ENCODE data around the gene SEMA6B.

The SEMA6B gene

DNA sequence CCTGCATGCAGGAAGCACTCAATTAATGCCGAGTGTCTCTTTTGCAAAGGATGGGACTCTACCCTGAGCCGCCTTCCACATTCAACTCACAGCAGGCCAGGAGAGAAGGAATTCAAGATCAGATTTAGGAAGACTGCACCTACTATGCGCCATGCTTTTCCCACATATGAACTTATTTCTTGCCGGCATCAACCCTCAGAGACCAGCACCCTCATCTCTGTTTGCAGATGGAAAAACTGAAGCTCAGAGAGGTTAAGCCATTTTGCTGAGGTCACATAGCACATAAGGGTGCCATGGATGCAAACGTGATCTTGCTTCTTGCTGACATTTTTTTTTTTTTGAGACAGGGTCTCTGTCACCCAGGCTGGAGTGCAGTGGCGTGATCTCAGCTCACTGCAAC lies 14.2 kb upstream of the SEMA6B start:
- in situ Hi-C loops (cut with HindIII; ENCODE audit: low sequenced_read_pairs) = no loop called here
- TF ChIP-seq, protein P1, sequence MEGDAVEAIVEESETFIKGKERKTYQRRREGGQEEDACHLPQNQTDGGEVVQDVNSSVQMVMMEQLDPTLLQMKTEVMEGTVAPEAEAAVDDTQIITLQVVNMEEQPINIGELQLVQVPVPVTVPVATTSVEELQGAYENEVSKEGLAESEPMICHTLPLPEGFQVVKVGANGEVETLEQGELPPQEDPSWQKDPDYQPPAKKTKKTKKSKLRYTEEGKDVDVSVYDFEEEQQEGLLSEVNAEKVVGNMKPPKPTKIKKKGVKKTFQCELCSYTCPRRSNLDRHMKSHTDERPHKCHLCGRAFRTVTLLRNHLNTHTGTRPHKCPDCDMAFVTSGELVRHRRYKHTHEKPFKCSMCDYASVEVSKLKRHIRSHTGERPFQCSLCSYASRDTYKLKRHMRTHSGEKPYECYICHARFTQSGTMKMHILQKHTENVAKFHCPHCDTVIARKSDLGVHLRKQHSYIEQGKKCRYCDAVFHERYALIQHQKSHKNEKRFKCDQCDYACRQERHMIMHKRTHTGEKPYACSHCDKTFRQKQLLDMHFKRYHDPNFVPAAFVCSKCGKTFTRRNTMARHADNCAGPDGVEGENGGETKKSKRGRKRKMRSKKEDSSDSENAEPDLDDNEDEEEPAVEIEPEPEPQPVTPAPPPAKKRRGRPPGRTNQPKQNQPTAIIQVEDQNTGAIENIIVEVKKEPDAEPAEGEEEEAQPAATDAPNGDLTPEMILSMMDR (IDR thresholded peaks at IDR 0.05; ENCODE audit: low read depth, low read length, missing control alignments) = no peak
- H3K4me3 ChIP-seq (ENCODE audit: low read depth, low read length) = no peak overlapping the region
- no peak for DNase-seq (ENCODE audit: low read depth)

DNA sequence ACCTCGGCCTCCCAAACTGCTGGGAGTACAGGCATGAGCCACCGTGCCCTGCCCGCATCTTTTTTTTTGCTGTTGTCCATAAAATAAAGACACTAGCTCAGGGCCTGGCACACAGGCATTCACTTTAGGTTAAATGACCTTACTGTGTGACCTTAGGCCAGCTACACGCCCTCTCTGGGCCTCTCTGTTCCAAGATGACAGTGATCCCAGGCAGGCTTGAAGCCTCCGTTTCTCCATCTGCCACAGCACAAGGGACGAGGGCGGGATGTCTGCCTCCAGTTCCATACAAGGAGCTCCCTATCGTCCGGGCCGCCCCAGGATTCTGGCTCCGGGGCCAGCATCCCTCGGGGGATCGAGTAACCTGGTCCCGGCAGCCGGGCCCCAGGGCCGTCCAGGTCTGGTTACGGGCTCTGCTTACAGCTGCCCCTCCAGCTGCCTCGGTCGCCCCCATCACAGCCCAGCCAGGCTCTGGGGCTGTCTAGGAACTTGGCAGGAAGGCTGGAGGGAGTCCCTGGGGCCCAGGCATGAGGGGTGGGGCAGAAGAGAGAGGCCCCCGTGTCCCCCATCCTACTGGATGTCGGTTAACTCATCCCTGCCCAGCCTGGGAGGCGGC lies 11.9 kb upstream of the SEMA6B start:
- DNase-seq (ENCODE audit: low read depth) = no peak
- in situ Hi-C loops (cut with HindIII; ENCODE audit: low sequenced_read_pairs) = no loop called here
- no peak overlapping the region for H3K4me3 ChIP-seq (ENCODE audit: low read depth, low read length)
- TF ChIP-seq, protein P1 (IDR thresholded peaks at IDR 0.05; ENCODE audit: low read depth, low read length, missing control alignments) = no peak

DNA sequence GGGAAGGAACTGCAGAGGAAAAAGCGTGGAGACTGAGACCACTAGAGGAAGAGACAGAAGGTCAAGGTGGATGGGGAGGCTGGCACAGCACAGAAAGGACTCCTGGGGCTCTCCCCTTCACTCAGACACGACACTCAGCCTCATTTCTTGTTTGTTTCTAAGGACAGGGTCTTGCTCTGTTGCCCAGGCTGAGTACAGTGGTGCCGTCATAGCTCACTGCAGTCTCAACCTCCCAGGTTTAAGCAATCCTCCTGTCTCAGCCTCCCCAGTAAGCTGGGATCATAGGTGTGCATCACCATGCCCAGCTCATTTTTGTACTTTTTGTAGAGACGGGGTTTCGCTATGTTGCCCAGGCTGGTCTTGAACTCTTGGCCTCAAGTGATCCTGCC lies 11.4 kb upstream of the SEMA6B start:
- DNase-seq (ENCODE audit: low read depth) = no peak
- in situ Hi-C loops (cut with HindIII; ENCODE audit: low sequenced_read_pairs) = no loop called here
- TF ChIP-seq, protein P1 (IDR thresholded peaks at IDR 0.05; ENCODE audit: low read depth, low read length, missing control alignments) = no peak
- H3K4me3 ChIP-seq (ENCODE audit: low read depth, low read length) = no peak overlapping the region

DNA sequence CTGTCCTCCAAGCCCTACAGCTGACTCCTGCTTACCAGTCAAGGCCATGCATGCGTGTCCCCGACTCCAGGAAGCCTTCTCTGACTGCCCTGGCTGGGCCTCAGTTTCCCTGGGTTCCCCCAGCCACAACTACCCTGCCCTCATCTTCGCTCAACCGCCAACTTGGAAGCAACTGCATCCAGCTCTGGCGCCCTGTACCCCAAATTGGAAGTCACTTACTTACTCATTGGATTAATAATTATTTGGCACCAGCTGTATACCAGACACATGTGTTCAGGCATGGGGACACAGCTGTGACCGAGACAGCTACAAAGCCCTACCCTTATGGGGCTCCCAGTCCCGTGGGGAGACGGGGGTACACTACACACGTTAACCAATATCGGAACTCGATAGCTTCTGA lies 10.9 kb upstream of the SEMA6B start:
- H3K4me3 ChIP-seq (ENCODE audit: low read depth, low read length) = no peak overlapping the region
- TF ChIP-seq, protein P1 (IDR thresholded peaks at IDR 0.05; ENCODE audit: low read depth, low read length, missing control alignments) = no peak
- no peak for DNase-seq (ENCODE audit: low read depth)
- in situ Hi-C loops (cut with HindIII; ENCODE audit: low sequenced_read_pairs) = no loop called here

DNA sequence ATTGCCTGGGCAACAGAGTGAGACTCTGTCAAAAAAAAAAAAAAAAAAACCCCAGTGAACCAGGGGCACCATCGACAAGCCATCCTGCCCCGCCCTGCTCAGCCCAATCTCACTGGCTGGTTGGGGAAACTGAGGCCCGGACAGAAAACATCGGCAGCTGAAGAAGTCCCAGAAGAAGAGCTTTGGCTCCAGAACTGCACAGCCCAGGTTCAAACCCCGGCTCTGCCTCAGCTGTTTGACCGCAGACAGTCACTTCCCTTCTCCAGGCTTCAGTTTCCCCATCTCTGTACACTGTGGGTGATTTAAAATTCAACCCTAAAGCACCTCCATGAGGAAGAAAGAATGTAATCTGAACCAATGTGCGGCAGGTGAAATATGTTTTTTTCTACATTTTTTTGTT lies 9.4 kb upstream of the SEMA6B start:
- H3K4me3 ChIP-seq (ENCODE audit: low read depth, low read length) = no peak overlapping the region
- in situ Hi-C loops (cut with HindIII; ENCODE audit: low sequenced_read_pairs) = no loop called here
- TF ChIP-seq, protein P1 (IDR thresholded peaks at IDR 0.05; ENCODE audit: low read depth, low read length, missing control alignments) = no peak
- no peak for DNase-seq (ENCODE audit: low read depth)

DNA sequence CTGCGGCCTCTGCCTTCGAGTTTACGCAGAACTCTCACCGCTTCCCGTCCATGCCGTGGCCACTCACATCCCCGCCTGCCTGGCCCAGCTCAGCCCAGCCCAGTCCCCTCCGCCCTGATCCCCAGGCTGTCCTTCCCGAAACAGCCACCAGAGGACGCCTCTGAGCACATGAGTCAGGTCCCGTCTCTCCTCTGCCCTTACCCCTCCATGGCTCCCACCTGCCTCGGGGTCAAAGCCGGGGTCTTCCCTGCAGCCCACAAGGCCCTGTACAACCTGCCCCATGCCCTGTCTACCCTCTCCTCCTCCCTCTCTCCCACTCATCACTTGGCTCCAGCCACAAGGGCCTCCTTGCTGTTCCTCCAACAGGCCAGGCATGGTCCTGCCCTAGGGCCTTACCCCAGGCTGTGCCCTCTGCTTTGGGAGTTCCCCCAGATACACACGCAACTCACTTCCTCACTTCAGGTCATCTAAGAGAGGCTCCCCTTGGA lies 8.1 kb upstream of the SEMA6B start:
- no peak overlapping the region for H3K4me3 ChIP-seq (ENCODE audit: low read depth, low read length)
- no peak for DNase-seq (ENCODE audit: low read depth)
- TF ChIP-seq, protein P1 (IDR thresholded peaks at IDR 0.05; ENCODE audit: low read depth, low read length, missing control alignments) = peak; percentile 90
- in situ Hi-C loops (cut with HindIII; ENCODE audit: low sequenced_read_pairs) = no loop called here

Measured in astrocyte of the cerebellum (primary cell).